Measurements from ENCODE around the gene ACACA.
"Not testable (repeated sequence)": the region's sequence is repeated elsewhere in the genome, so short reads cannot be mapped to it uniquely, and the experiment has no call there.

Gene ACACA

DNA sequence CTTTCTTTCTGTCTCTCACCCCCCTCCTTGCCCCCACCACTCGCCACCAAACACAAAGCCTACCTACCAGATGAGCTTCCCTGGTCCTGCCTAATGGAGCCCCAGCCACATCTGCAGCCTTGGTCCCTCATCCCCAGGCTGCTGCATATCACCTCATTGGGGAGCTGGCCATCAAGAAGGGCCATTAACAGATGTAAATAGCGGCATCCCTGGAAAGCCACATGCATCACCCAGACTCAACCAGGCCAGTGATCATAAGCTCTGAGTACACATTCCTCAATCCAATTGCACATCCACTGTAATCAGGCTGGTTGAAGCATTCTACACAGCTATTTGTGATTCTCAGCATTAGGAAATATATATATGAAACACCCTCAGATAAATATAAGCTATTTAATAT is 242.6 kb downstream of the ACACA start:
- no peak for FAIRE-seq

DNA sequence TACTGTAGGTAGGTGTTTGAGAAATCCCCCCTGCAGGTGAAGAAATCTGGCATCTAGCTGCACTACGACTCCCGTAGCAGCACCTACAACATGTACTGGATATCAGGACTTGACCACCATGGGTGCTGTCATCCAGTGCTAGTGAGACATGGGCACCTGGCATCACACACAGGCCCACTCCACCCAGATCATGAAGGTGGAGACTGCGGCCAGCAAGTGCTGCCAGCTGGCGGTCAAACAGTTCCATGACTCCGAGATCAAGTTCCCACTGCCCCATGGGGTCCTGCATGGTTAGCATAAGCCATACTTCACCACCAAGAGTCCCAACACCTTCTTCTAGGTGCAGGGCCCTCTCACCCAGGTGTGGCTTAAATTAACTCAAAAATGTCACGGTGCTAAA is 243.8 kb downstream of the ACACA start:
- FAIRE-seq: no peak

- no peak for FAIRE-seq
These were observed 245.7 kb downstream of the ACACA start for GRCh38 chr17:37160944-37161343.

DNA sequence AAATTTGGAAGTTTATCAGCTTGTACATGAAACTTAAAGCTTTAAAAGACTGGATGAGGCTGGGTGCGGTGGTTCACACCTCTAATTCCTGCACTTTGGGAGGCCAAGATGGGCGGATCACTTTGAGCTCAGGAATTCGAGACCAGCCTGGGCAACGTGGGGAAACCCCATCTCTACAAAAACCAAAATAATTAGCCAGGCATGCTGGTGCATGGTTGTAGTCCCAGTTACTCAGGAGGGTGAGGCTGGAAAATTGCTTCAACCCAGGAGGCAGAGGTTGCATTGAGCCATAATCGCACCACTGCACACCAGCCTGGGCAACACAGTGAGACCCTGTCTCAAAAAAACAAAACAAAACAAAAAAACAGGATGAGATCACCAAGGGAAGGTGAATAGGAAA is 248.3 kb downstream of the ACACA start:
- no peak for FAIRE-seq

- FAIRE-seq: no peak
These were observed 258.5 kb downstream of the ACACA start for GRCh38 chr17:37148156-37148555.

DNA sequence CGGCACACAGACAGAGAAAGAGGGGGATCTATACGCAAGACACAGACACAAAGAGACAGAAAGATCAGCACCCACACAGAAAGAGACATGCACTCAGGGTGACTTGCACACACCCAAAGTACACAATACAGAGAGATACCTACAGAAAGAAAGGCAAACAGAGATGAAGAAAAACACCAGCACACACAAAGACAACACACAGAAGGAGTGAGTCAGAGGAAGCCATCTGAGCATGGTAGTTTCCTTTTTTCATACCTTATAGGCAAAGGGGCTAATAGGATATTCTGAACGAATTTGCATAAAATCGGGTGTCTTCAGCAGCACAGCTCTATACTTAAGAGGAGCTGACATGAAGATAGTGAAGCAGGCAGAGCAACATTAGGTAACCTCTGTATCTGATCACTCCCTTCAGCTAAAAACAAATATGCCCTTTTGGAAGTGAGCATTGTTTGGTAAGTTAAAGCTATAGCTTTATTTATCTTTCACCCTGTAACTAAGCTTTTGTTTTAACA is 259.3 kb downstream of the ACACA start:
- FAIRE-seq: no peak

- no peak for FAIRE-seq
These were observed 260.3 kb downstream of the ACACA start for GRCh38 chr17:37146086-37147064.

- FAIRE-seq: no peak
These were observed 262.4 kb downstream of the ACACA start for GRCh38 chr17:37144075-37144701.

GRCh38 chr17:37143558-37143957 is 263.1 kb downstream of the ACACA start:
- FAIRE-seq: not testable (repeated sequence)

DNA sequence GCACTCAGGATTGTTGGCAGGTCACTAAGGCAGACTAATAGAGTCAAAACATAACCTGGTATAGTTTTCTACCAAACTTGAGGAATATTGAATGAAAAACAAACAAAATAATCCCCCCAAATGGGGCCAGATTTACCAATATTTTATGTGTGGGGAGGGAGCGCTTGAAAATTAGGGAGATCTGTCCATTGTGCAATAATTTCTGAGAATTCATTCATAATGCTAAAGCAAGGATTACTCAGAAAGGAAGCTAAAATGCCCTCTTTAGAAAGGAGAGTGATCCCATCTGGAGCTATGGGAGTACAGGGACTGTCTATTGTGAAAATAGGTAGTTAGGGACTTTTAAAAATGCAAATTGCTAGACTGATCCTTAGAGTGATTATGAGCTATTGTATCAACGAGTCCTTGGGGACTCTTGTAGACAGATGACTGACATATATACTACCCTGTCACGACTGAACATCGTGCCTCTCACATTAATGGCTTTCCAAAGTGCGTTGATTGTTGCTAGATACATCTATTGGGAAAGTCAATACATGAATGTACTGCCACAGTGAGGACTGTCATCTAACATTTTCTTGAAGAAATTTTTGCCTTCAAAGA is 264.2 kb downstream of the ACACA start:
- no peak for FAIRE-seq

GRCh38 chr17:37138571-37139120 is 268.0 kb downstream of the ACACA start:
- no peak for FAIRE-seq

- no peak for FAIRE-seq
These were observed 268.6 kb downstream of the ACACA start for GRCh38 chr17:37137906-37138514.

GRCh38 chr17:37137070-37137610 is 269.5 kb downstream of the ACACA start:
- no peak for FAIRE-seq

GRCh38 chr17:37135576-37135975 is 271.1 kb downstream of the ACACA start:
- FAIRE-seq: no peak

DNA sequence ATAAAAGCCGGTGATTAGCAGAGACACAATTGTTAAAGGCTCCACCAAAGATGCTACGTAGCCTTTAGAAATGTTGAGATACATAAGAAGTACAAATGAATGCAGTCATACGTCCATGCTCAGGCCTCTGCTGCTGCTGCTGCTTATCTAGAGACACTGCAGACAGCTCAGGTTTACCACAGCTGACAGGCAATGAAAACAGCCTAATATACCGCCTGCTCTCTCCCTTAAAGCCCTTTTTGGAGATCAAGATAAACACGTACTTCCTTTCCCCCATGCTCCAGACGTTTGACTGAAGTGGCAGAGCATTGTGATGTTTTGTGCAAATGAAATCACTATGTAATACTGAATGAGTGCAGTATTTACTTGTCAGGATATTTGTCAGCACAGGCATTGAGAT is 272.6 kb downstream of the ACACA start:
- FAIRE-seq: no peak

- FAIRE-seq: no peak
These were observed 273.5 kb downstream of the ACACA start for GRCh38 chr17:37133136-37133535.

DNA sequence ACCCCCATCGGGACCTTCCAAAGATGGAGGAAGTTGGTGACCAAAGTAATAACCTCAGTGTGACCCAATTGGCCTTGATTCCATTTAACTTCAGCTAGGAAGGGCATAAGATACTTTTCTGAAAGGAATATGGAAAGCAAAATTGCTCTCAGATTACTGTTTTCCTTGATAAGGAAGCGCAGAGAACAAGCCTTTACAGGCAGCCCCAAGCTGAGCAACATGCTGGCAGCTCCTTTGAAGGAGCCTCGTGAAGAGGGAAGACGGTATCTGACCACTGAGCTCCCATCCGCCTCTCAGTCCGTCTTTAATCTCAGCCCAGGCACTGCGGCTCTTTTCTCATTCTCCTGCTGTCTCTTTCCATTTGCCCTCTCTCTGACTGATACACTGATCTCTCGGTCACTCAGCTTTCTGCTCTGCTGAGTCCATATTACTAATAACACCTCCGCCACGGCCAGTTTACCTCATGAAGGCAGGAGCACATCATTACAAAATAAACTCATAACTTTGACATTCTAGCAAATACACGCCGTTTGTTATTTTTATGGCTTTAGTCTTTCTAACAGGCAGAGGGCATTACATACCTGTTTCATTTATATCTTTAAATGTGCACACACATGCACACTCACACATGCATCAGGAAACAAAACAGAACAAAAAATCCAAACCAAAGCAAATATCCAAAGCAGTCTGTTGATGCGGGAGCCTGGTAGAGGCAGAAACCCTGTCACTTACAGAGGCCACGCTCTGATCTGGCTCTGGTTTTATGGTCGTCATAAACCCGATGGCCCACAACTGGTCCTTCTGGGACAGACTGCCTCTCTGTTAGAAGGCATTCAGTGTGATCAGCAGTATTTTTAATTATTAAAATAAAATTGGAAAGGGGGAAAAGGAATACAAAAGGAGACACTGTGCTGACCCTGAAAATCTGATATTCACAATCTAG is 274.7 kb downstream of the ACACA start:
- FAIRE-seq: no peak

GRCh38 chr17:37130984-37131446 is 275.6 kb downstream of the ACACA start:
- no peak for FAIRE-seq

GRCh38 chr17:37124821-37125173 is 281.8 kb downstream of the ACACA start:
- no peak for FAIRE-seq

- FAIRE-seq: no peak
These were observed 282.5 kb downstream of the ACACA start for GRCh38 chr17:37123941-37124820.

Data from TTC549 (cell line).